Omental fat pad (tissue), 4 donors: ENCODE results near the gene CRYBG2. TPM values are rescaled to one million over a fixed set of nuclear protein-coding genes. Genes with fewer than 3 reads are reported as not detected.
"Not testable (repeated sequence)": the region's sequence is repeated elsewhere in the genome, so short reads cannot be mapped to it uniquely, and the experiment has no call there.

Experiments
- ATAC-seq: fragments of 150-250 bp; one replicate; pipeline ENCODE4 v1.9.1; 2016; ENCODE audit warnings: mild to moderate bottlenecking, moderate library complexity; ENCODE audit not compliant: low FRiP score
- DNase-seq: peaks from one replicate; pipeline ENCODE4 v3.0.0-alpha.2; 2019; ENCODE audit warnings: low spot score
- CTCF ChIP-seq, 3 donors: fragments of 450-650 bp; IDR thresholded peaks; one replicate each; pipeline ENCODE4 v1.5.1; 2016 to 2017; ENCODE audit warnings: antibody characterized with exemption in 3 of 3, mild to moderate bottlenecking in 3 of 3, moderate library complexity in 2 of 3
- total RNA-seq, 4 donors: library from RNA; depleted of rRNA; stranded (reverse); fragments of >200 nt; gene quantifications; one replicate each; pipeline ENCODE4 v1.1.0, GENCODE V29; 2016

The CRYBG2 gene
- total RNA-seq, 4 donors from 2014 or later: not detected

GRCh38 chr1:26389604-26390247 lies 35.8 kb upstream of the CRYBG2 start:
- no peak for ATAC-seq
- no peak for DNase-seq
- TF ChIP-seq CTCF (IDR thresholded peaks at IDR 0.05): no peak

- no peak for DNase-seq
- no peak for TF ChIP-seq CTCF (IDR thresholded peaks at IDR 0.05)
- no peak for ATAC-seq
Observed at GRCh38 chr1:26388791-26389445, 35.0 kb upstream of the CRYBG2 start.

GRCh38 chr1:26387447-26387846 lies 33.5 kb upstream of the CRYBG2 start:
- no peak for TF ChIP-seq CTCF (IDR thresholded peaks at IDR 0.05)
- ATAC-seq (peak; percentile 54), DNase-seq (no peak)

GRCh38 chr1:26385063-26385462 lies 31.1 kb upstream of the CRYBG2 start:
- not testable (repeated sequence) for ATAC-seq, DNase-seq

- DNase-seq (no peak), ATAC-seq (no peak)
- no peak for TF ChIP-seq CTCF (IDR thresholded peaks at IDR 0.05)
Observed at GRCh38 chr1:26384076-26384475, 30.1 kb upstream of the CRYBG2 start.

- ATAC-seq (no peak), DNase-seq (no peak)
Observed at GRCh38 chr1:26378879-26379251, 24.9 kb upstream of the CRYBG2 start.

More at GRCh38 chr1:26378879-26379251, 24.9 kb upstream of the CRYBG2 start:
- TF ChIP-seq CTCF (IDR thresholded peaks at IDR 0.05): no peak
